Fibroblast of upper back skin (primary cell): ENCODE data around the gene C1QTNF5.

Experiments
- DNase-seq: peaks from one replicate; pipeline ENCODE4 v3.0.0-alpha.2; 2013

The C1QTNF5 gene

DNA sequence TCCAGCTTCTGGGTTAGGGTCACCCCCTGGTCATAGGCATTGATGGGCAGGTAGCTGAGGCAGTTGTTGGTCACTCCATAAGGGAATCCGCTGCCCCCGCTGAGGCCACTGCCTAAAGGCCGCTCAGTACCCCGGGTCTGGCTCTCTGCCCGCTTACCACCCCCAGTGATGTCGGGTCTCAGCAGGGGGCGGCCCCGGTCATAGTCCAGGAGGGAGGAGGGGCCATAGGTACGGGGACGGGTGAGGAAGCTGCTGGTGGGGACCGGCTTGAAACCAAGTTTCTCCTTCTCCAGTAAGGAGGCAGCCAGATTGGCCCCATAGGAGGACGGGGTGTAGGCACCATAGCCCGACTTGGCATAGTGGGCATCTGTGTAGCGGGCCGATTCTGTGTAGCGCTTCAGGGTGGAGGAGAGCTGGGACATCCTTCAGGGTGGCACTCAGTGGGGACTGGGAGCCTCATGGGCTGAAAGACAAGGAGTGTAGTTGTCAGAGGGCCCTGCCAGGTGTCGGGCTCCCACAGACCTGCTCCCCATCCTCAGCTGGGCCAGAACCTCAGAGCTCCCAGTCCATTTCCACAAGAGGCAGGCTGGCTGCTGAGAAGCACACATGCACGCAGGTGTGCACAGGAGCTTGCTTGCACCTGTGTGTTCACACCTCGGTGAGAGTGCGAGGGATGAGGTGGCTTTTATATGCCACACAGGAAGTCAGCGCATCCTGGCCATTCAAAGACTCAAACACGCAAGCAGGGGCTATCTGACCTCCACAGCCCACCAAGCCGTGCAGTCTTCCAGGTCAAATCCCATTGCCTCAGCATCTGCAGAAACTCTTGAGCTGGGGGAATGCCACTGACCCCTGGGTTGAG, 32.6 kb upstream of the C1QTNF5 start:
- DNase-seq = no peak

DNA sequence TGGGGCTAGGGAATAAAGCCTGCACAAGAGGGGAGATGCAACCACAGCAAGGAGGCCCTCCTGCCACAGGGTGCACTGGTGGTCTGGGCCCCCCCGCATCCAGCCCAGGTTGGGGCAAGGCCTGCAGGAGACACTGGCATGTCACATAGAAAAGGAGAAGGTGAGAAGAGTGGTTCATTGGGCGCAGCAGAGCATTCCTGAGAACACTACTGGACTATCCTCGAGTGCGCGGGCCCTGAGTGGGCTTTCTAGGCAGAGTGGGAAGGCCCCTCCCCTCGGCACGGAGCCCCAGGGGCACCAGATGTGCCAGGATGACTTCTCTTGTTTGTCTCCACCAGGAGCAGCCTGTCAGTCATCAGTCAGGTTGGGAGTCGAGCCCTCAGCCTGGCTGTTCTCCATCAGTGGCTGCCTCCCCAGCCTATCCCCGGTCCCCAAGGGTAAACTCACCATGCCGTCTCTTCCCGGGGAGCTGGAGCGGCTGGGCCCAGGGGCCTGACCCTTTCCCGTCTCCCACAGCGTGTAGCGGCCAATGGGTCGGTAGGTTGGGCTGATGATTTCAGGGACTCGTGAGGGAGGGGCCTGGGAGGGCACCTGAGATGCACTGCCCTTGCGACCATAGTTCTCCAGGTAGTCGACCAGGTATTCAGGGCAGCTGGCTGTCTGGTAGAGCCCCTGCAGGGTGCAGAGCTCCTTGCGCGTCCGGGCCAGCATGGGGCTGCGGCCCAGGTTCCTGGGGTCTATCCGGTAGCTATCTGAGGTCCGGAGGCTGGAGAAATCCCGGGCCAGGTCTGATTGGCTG, 31.8 kb upstream of the C1QTNF5 start:
- DNase-seq = no peak

DNA sequence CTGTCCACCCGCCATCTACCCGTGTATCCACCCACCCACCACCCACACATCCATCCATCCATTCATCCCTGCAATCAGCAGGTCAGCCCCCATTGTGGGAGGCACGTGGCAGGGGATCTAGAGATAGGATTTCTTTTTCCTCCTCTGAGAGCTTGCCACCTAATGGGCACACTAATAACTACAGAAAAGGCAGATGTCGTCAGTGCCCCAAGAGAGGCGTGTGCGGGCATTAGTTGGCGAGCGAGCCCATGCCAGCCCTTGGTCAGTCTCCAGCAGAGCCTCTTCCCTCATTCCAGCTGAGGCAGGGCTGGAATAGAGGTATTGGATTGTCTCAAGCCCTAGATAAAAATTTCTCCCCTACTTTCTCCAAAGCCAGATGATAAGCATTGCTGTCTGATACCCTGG, 31.1 kb upstream of the C1QTNF5 start:
- no peak for DNase-seq

DNA sequence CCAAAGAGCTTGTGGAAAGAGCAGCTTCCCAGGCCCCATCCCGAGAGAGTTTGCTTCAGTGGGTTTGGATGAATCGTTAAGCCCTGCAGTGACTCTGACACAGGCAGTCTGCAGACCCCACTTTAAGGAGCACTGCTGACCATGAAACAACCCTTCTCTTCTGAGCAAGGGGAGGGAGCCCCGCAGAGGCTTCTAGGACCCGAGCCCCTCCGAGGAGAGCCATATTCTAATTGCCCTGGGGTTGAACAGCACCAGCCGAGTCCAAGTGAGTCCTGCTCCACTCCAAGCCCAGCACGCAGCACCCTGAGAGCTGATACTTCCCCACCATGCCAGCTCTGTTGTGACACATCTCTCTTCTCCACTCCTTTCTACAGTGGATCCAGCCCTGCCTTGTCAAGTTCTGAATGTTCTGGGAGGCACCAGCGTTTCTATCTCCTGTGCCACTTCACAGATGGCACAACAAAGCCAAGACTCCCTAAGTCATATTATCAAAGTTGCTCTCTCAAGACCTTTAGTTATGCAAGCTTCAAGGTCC, 30.5 kb upstream of the C1QTNF5 start:
- DNase-seq = no peak

DNA sequence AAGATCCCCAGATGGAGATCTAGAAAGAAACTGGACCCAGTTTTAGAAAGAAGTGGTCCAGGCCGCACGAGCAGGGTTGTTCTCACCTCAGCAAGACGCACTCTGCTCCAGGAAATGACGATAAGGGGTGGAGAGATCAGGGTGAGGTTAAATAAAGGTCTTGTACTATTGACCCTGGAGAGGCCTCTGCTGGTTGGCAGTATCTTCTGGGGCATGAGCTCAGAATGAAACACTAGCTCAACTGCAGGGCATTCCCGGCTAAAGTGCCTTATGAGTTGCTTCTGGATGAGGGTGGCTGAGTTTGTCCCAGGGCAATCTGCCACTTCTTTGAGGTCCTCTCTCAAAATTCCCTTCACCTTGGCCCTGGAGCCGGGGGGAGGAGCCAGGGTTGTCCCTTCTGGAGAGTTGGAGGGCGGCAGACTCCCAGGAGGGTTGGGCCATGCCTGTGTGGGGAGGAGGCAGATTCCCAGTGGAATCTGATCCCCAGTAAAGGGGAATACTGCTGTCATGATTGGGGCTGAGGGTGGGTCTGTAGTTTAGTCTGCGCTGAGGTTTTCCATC, 29.9 kb upstream of the C1QTNF5 start:
- no peak for DNase-seq

DNA sequence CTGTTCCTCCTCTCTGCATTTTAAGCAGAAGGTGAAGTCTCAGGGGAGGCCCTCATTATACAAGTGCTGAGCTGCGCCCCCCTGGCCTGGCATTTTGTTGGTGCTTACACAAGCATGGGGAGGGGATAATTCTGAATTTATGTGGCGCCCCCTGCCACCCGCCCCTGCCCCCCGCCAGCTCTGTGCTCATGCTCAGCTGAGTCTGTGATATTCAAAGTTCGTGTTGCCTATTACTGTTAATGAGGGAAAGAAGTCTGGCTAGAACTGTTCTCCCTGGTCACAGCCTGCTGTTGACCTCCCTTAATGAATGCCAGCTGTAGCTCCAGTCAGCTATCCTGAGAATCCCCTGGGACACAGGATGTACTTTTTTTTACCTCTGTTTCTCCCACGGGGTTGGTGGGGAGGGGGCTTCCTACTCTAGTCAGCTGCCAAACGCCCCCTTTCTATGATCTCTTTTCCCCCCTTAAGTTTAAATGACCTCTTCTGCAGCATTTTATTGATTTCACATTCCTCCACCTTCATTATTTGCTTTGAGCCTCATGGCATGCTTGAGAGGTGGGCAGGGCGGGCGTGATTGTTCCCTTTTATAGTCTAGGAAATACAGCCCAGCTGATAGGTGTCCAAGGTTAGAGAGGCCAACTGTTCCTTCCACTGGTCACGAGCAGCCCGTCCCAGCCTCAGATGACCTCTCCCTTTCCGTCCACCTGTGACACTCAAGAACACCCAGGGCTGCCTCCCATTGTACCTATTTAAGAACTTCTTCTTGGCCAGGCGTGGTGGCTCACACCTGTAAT, 28.6 kb upstream of the C1QTNF5 start:
- DNase-seq = no peak

DNA sequence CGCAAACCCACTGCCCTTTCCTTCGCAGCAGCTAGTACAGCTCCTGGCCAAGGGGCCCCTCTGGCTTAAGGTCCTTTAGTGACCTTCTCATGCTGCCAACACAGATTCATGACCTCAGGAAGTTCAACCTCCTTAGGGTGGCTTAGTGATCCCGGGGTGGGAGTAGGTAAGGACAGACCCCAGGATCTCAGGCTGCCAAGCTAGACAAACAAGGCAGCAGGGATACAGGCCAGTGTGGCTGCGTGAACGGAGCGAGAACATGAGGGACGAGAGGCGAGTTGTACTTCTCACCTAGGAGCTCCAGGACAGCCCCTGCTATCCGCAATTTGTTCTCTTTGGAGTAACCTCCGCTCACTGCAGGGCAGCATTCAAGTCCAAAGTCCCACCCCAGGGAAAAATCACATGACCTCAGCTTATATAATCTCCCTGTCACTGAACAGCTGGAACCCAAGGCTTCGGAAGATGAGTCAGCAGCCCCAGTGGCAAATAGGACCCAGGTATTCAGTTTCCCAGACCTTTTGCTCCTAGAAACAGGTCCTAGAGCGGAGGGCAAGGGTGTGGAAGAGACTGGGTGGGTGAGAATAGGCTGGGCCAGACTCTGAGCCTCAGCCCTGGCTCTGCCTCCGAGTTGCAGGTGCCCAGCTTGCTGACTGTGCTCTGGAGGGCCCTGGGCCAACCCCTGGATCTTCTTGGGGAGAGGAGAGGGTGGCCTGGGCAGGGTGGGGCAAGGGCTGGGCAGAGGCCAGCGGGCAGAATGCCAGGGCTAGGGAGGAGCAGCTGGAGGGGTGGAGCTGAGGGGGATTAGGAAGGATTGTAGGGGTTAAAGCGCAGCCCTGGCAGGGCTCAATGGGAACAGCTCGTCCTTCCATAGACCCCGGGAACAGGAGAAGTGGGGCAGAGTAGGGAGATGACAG, 27.7 kb upstream of the C1QTNF5 start:
- DNase-seq = no peak

DNA sequence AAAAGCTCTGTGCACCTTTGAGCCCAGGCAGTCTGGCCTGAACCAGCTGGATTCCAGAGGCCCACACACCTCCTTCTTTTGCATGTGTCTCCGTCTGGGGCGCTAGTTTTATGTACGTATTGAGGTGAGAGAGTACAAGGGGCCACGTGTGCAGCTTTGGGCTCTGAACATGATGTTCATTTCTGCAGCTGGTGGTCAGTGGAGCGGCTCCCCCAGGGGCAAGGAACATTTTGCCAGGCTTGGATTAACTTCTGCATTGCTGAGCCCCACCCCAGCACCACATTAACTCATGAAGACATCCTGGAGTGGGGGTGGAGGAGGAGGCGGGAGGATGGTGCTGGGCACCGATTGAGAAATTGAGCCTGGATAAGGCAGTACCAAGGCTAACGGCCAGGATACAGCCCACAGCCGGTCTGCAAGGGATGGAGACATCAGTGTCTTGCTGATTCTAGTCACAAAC, 27.0 kb upstream of the C1QTNF5 start:
- no peak for DNase-seq

DNA sequence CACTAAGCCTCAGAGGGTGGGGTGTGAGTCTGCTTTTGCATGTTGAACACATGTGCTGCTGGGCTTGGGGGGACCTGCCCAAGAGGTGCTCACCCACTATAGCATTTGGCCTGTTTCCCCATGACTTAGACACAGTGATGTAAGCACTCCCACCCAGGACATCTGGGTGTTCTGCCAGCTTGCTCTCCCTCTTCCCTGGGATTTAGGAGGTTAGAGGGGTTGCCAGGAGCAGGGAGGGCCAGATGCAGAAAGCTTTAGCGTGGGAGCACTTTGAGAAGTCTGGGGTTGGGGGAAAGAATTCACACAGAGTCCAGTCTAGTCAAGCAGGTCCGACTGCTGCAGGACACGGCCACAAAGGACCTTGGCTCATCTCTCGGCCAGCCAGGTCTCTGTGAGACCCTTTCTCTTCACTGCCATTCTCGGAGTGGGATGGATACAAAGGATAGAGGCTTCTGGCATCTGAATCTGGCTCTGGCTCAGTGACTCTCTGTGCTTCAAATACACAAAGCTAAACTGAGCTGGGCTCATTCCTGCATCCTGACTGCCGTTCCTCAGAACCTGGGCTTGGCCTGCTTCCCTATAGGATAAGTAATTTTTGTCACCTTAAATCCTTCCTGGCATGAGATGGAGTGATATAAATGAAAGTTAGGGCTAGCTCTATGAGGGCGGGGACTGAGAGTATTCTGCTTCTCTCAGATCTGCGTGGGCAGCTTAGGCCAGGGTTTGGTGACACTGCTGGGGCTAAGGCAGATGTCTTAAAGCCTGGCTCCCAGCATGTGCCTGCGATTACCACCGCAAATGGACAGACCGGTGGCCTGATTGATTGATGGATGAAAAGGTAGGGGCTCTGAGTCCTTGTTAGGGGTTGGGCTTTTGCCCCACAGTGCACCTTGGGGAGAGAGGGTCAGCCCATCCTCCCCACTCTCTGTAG, 26.3 kb upstream of the C1QTNF5 start:
- DNase-seq = no peak

DNA sequence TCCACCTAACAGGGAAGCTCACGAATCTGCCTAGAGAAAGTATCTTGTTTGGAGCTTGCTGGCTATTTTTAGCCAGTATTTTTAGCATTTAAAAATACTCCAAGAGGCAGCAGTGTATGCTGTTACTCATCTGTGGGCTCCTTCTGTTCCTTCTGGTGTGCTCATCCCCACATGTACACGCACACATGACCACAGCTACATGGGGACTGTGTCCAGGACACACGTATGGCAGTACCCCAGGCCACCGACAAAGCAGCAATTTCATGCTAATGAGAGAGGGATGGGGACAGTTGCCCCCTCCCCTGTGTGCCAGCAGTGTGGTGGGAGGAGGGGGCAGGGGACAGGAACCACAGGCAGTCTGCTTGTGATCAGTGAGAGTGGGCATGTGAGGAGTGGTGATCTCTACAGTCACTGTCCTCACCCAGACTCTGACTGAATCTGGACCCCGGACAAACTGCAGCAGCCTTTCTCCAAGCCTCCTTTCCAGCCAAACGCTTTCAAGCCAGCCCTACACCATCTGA, 24.4 kb upstream of the C1QTNF5 start:
- DNase-seq = no peak

DNA sequence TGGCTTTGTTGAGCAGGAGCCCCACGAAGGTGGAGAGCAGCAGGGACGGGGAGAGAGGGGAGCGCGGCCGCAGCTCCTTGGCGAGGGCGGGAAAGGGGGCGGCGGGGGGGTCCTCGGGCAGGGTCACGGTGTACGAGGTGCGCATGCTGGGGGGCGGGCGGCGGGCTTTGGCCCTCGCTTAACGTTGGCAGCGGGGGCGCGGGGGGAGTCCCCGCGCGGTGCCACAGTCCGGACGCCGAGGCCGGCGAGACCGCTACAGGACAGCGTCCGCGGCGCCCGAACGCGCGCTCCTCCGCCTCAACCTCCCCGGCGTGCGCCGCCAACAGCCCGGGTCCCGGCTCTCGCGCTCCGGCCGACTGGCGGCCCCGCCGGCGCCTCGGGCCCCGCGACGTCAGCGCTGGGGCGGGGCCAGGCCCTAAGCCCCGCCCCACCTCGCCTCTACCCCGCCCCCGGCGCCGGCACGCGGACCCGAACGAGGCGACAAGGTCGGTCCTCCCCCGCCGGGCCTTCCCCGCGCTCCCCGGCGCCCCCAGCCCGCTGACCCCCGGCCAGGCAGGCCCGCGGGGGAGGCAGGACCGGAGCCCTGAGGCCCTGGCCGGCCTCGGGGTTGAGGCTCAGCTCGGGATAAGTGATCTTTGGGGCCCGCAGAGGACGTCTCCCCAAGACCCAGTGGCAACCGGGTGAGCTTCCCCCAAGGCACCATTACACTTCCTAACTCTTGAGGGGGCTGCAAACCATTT, 23.3 kb upstream of the C1QTNF5 start:
- peak; percentile 31 for DNase-seq

DNA sequence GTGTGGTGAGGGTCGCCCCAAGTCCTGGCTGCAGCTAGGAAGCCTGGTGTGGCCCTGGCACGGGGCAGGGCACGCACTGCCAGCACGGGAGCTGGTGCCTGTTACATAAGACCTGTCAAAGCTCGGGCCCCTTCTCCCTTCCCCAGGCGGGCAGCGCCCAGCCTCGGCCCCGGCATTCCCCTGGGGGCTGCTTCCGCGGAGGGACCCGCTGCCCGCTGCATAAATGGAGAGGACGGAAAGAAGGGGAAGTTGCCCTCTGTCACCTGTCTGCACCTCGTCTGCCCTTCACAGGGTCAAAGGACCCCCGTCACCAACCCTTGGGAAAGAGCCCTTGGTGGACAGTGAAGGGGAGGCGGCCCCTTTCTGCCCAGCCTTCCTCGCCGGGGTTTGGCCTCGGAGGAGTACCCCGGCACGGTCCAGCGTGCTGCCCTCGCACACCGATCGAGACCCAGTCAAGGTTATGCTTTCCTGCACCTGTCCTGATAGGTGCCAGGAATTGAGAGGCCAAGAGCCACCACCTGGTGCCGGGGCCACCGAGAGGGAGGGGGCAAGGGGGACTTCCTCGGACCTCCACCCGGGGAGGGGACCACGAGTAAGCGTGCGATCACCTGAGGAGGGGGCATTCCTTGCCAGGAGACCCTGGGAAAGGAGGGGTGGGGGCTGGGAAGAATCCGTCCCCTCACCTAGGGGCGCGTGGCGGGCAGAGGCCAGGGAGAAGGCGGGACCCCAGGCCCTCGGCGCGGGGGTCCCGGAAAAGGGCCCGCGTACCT, 22.6 kb upstream of the C1QTNF5 start:
- DNase-seq = no peak

DNA sequence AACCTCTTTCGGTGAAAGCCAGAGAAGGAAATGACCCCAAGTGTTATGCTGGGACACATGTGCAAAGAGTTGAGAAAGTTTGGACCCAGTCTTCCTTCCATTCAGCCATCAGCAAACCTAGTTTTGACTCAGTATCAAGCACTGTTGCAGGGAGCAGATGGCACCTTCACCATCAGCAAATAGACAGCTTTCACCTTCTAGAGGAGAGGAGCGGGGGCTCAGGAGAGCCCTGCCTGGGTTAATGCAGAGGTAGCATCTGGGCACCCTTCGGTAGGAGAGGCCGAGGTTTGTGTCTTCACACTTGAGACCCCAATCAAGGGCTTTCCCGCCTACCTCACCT, 22.0 kb upstream of the C1QTNF5 start:
- no peak for DNase-seq

DNA sequence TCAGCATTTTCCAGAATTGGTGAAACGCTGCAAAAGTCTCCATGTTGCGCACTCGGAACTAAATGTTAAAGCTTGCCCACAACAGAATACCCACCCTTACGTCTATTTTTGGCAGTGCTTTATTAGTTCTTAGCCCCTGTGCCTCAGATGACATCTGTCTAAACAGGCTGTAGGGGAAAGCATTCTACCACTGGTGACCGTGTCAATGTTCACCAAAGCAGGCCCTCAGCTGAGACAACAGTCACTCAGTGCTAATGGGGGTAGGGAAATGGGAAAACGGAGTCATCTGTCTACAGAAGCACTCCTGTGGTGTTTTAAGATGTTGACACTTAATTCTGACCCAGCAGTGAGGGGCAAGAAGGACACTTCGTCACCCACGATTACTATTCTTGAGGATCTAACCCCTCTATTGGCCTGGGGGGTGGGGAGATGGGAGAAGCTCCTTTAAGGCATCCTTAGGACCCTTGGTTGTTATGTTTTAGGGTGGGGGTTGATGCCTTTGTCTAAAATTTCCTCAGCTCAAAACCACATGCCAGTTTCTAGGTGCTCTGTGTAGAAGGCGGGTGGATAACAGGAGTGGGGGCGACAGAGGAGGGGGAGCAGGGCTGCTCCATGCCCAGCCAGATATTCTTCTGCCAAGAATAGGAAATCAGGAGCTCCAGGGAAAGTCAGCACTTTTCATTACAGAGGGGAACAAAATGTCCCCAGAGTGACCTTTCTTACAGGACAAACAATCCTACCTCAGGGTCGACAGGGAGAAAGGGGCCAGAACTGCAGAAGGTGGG, 21.4 kb upstream of the C1QTNF5 start:
- DNase-seq = no peak

DNA sequence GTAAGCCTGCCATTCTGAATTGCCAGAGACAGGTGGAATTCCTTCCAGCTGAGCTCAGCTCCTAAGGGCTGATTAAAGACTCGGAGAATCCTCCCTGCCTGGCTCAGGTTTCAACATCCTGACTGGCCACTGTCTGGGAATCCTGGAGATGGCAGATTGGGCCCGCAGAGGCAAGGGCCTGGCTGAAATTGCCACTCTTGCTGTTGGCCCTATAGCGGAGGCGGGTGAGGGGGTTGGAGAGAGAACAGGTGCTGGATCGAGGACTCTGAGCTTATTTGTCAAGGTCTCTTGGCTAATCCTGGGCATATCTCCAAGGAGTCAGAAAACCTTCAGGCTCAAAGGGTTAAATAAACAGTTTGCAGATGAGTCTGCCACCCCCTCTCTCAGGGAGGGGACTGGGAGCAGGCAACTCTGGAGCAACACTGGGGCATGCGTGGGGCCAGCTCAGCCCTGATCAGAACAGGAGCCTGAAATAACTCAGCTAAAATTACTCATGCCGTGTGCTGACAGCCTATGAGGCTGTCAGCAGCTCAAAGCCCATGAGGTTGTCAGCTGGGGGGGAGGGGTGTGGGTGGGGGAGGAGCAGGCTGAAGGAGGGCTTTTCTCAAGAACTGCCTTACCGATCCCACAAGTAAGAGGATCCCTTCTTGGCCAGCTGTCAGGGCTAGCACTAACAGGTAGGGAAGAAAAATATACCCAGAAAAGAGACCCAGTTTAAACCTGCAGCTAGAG, 20.5 kb upstream of the C1QTNF5 start:
- DNase-seq = peak; percentile 82

DNA sequence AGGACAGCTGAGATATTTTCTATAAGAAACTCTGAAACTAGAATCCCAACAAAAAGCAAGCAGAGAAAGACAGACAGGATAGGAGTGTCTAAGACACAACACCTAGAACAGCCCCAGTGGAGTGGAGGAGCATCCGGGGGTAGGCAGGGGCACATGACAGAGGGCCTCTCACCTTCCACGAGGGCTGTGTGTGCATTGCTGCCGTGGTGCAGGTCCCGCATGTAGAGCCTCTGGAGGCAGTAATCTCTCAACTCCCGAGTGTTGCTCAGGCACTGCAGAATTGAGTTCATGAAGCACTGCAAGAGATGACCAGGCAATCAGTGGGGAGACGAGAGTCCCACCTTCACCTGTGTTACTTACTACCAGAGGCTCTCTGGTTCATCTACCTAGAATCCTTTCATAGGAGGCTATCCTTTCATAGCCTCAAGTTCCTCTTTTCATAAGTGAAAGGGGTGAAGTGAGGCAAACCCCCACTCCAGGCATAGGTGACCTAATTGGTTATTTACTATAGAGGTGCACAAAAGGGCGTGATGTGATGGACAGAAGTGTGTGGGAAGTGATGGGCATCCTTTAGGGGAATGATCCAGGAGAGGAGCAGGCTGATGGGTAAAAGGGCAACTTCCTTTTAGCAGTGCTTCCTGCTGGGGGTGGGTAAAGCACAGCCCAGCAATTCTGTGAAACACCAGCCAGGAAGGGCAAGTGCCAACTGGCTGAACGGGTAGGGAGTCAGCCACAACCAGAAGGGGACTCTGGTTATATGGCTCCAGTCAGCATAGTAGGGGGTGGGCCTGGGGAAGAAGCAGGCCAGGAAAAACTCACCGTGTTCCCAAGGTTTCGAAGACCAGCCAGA, 18.9 kb upstream of the C1QTNF5 start:
- no peak for DNase-seq
